K562 (cell line): ENCODE measurements around the gene BZW2. TPM values are rescaled to one million over a fixed set of nuclear protein-coding genes. Genes with fewer than 3 reads are reported as not detected.
A peak's percentile ranks its signal among the peaks of the same experiment; 100 is the strongest.

Source experiments
- CREB3 ChIP-seq: fragments of 450-650 bp; conservative IDR thresholded peaks from 2 replicates; pipeline ENCODE4 v1.6.1; 2016; ENCODE audit warnings: missing genetic modification characterization, low read depth, mild to moderate bottlenecking, missing compliant biosample characterization, moderate library complexity
- CTCFL ChIP-seq: IDR thresholded peaks from 2 replicates; pipeline ENCODE4 v1.6.1; 2011; ENCODE audit warnings: borderline replicate concordance, low read depth, mild to moderate bottlenecking, moderate library complexity, low read length; ENCODE audit not compliant: insufficient read depth, poor library complexity, severe bottlenecking
- DLX4 ChIP-seq: fragments of 250-450 bp; sonication (Bioruptor Pico); IDR thresholded peaks from 2 replicates; pipeline ENCODE4 v1.6.1; 2021; ENCODE audit warnings: mild to moderate bottlenecking
- ETV5 ChIP-seq: sonication (generic); formaldehyde crosslinking; IDR thresholded peaks from 2 replicates; pipeline ENCODE4 v1.4.0; 2020; ENCODE audit warnings: low read depth, mild to moderate bottlenecking, missing genetic modification reagents
- FOS ChIP-seq: IDR thresholded peaks from 3 replicates; pipeline ENCODE4 v1.6.1; 2011; ENCODE audit not compliant: insufficient read length; ENCODE audit errors: extremely low read depth
- FOXA1 ChIP-seq: fragments of 450-650 bp; IDR thresholded peaks from 2 replicates; pipeline ENCODE4 v1.6.1; 2016; ENCODE audit warnings: mild to moderate bottlenecking, borderline replicate concordance
- HDAC2 ChIP-seq: fragments of 450-650 bp; IDR thresholded peaks from 2 replicates; pipeline ENCODE4 v1.6.1; 2016; ENCODE audit warnings: mild to moderate bottlenecking
- ILK ChIP-seq: fragments of 450-650 bp; IDR thresholded peaks from 2 replicates; pipeline ENCODE4 v1.6.1; 2016; ENCODE audit warnings: missing genetic modification characterization, low read depth, mild to moderate bottlenecking, missing compliant biosample characterization, moderate library complexity, borderline replicate concordance
- JUN ChIP-seq, 2 experiments: sonication (generic) in 1 of 2; formaldehyde crosslinking in 1 of 2; IDR thresholded peaks; 2 replicates each; pipeline versions ENCODE4 v1.6.1 to v1.8.0; 2012 to 2022; ENCODE audit warnings: borderline replicate concordance in 2 of 2, mild to moderate bottlenecking in 2 of 2, improper control_type of control experiment in 1 of 2, low read depth in 1 of 2, low read length in 1 of 2, missing genetic modification reagents in 1 of 2
- MAX ChIP-seq: sonication (generic); formaldehyde crosslinking; IDR thresholded peaks from 2 replicates; pipeline ENCODE4 v1.9.0; 2022; ENCODE audit warnings: mild to moderate bottlenecking, missing genetic modification reagents
- NFE2L1 ChIP-seq: fragments of 450-650 bp; IDR thresholded peaks from 2 replicates; pipeline ENCODE4 v1.6.1; 2016; ENCODE audit warnings: missing genetic modification characterization, low read depth, mild to moderate bottlenecking, missing compliant biosample characterization, moderate library complexity, borderline replicate concordance
- PHB2 ChIP-seq: fragments of 450-650 bp; IDR thresholded peaks from 2 replicates; pipeline ENCODE4 v1.6.1; 2017; ENCODE audit warnings: low read depth
- SIN3B ChIP-seq: fragments of 450-650 bp; IDR thresholded peaks from 2 replicates; pipeline ENCODE4 v1.6.1; 2017; ENCODE audit warnings: low read depth, mild to moderate bottlenecking, moderate library complexity
- SUPT5H ChIP-seq: fragments of 450-650 bp; IDR thresholded peaks from 2 replicates; pipeline ENCODE4 v1.6.1; 2016
- TCF7L2 ChIP-seq: fragments of 150-350 bp; IDR thresholded peaks from 2 replicates; pipeline ENCODE4 v1.6.1; 2016; ENCODE audit warnings: low read depth, mild to moderate bottlenecking, low read length, moderate library complexity
- ZFPM2 ChIP-seq: fragments of 250-450 bp; sonication (Bioruptor Pico); IDR thresholded peaks from 2 replicates; pipeline ENCODE4 v1.5.1; 2022; ENCODE audit warnings: mild to moderate bottlenecking
- ZNF24 ChIP-seq: fragments of 450-650 bp; IDR thresholded peaks from 2 replicates; pipeline ENCODE4 v1.6.1; 2016
- ZNF583 ChIP-seq: fragments of 250-450 bp; sonication (Bioruptor Pico); IDR thresholded peaks from 2 replicates; pipeline ENCODE4 v1.4.0; 2020
- polyA plus RNA-seq, 8 experiments: library from polyadenylated mRNA; depleted of rRNA in 4 of 8; stranded (reverse) in 5 of 8; unstranded in 3 of 8; fragments of >200 nt; fragmentation: Nextera tagmentation in 2 of 8; fragmentation: Illumina TruSeq in 1 of 8; extraction: Ambion mirVana in 2 of 8; extraction: Trizol in 1 of 8; gene quantifications; 2 replicates each; pipeline versions ENCODE4 v1.2.1 to v1.2.3, GENCODE V29; 2011 to 2014; ENCODE audit warnings: inconsistent platforms in 1 of 8, missing spikeins in 1 of 8
- total RNA-seq, 7 experiments: library from RNA; depleted of rRNA in 6 of 7; stranded (reverse); fragments of >200 nt in 6 of 7; fragmentation: Illumina TruSeq in 2 of 7; extraction: Trizol in 2 of 7; gene quantifications; 2 replicates each; pipeline versions ENCODE4 v1.2.1 to v1.2.3, GENCODE V29; 2011 to 2021; ENCODE audit warnings: low replicate concordance in 1 of 7
- TF ChIP-seq, protein P1 (sequence below): sonication (generic); formaldehyde crosslinking; IDR thresholded peaks from 2 replicates; pipeline ENCODE4 v1.4.0; 2020; ENCODE audit warnings: mild to moderate bottlenecking, missing genetic modification reagents
- TF ChIP-seq, protein P2 (sequence below), 3 experiments: IDR thresholded peaks in 2 of 3; conservative IDR thresholded peaks in 1 of 3; 2 replicates each; pipeline ENCODE4 v1.5.1; 2011 to 2012; ENCODE audit warnings: low read length in 3 of 3, mild to moderate bottlenecking in 3 of 3, control low read depth in 2 of 3, improper control_type of control experiment in 1 of 3, inconsistent platforms in 1 of 3, low read depth in 1 of 3, mixed read lengths in 1 of 3, moderate library complexity in 1 of 3; ENCODE audit not compliant: insufficient read depth in 2 of 3

The BZW2 gene
- total and polyA plus RNA-seq, 9 of the 15 experiments (the other 6 are each of a cell fraction or from before 2014, with no cell fraction given) = 140 to 316 (median 173) TPM

DNA sequence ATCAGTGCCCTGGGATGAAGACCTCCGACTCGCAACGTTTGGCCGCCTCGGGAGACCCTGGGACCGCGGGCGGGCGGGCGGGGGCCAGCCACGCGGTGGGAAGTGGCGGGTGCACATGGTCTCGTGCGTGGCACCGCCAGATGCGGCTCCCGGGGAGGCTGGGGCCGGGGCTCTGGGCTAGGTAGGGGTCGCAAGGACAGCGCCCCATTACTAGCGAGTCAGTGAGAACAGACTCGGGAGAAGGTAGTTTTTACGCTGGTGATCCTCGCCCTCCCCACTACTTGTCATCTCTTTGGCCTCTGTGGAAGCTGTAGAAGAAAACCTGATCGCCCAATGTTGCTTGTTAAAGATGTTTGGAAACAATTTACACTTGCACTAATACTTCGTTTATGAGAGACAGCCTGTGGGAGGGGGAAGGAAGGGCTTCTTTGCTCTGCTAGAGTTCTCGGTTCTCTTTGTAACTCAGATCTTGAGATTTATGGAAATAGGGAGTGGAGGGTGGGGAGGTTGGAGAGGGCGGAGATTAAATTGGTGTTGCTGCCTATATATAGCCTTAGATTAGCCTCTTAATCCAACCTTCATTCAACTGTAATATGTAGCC lies 591 bp downstream of the BZW2 start (continued):
- TF ChIP-seq ETV5 (CRISPR knock-in tag) = no peak
- TF ChIP-seq MAX (CRISPR knock-in tag) = 0 out of 2 replicates have a peak, but pooled peaks have one; percentile 44
- no peak for TF ChIP-seq FOS
- TF ChIP-seq ZNF24 = 0 out of 2 replicates have a peak, but pooled peaks have one; percentile 0
- TF ChIP-seq JUN (IDR thresholded peaks at IDR 0.05; ENCODE audit: borderline replicate concordance, low read depth, low read length) = no peak
- TF ChIP-seq JUN (CRISPR knock-in tag; IDR thresholded peaks at IDR 0.05; ENCODE audit: borderline replicate concordance) = no peak
- TF ChIP-seq CTCFL = no peak
- no peak for TF ChIP-seq CREB3 (tag)
- TF ChIP-seq, protein P1, sequence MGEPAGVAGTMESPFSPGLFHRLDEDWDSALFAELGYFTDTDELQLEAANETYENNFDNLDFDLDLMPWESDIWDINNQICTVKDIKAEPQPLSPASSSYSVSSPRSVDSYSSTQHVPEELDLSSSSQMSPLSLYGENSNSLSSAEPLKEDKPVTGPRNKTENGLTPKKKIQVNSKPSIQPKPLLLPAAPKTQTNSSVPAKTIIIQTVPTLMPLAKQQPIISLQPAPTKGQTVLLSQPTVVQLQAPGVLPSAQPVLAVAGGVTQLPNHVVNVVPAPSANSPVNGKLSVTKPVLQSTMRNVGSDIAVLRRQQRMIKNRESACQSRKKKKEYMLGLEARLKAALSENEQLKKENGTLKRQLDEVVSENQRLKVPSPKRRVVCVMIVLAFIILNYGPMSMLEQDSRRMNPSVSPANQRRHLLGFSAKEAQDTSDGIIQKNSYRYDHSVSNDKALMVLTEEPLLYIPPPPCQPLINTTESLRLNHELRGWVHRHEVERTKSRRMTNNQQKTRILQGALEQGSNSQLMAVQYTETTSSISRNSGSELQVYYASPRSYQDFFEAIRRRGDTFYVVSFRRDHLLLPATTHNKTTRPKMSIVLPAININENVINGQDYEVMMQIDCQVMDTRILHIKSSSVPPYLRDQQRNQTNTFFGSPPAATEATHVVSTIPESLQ = no peak
- TF ChIP-seq NFE2L1 = no peak
- TF ChIP-seq ZNF583 = no peak
- no peak for TF ChIP-seq DLX4 (CRISPR knock-in tag)
- no peak for TF ChIP-seq SUPT5H
- TF ChIP-seq ZFPM2 = no peak
- no peak for TF ChIP-seq PHB2
- no peak for TF ChIP-seq FOXA1
- no peak for TF ChIP-seq ILK (tag)
- TF ChIP-seq SIN3B = no peak
- no peak for TF ChIP-seq TCF7L2
- TF ChIP-seq HDAC2 = no peak
- TF ChIP-seq, protein P2, sequence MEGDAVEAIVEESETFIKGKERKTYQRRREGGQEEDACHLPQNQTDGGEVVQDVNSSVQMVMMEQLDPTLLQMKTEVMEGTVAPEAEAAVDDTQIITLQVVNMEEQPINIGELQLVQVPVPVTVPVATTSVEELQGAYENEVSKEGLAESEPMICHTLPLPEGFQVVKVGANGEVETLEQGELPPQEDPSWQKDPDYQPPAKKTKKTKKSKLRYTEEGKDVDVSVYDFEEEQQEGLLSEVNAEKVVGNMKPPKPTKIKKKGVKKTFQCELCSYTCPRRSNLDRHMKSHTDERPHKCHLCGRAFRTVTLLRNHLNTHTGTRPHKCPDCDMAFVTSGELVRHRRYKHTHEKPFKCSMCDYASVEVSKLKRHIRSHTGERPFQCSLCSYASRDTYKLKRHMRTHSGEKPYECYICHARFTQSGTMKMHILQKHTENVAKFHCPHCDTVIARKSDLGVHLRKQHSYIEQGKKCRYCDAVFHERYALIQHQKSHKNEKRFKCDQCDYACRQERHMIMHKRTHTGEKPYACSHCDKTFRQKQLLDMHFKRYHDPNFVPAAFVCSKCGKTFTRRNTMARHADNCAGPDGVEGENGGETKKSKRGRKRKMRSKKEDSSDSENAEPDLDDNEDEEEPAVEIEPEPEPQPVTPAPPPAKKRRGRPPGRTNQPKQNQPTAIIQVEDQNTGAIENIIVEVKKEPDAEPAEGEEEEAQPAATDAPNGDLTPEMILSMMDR (IDR thresholded peaks at IDR 0.05 in 2 of 3, conservative IDR thresholded peaks at IDR 0.05 in 1 of 3; ENCODE audit: insufficient read depth in 2 of 3, low read depth in 1 of 3, low read length in 3 of 3) = no peak
